ENCODE data around the gene S100A4.
A peak's percentile ranks its signal among the peaks of the same experiment; 100 is the strongest.

S100A4 gene

DNA sequence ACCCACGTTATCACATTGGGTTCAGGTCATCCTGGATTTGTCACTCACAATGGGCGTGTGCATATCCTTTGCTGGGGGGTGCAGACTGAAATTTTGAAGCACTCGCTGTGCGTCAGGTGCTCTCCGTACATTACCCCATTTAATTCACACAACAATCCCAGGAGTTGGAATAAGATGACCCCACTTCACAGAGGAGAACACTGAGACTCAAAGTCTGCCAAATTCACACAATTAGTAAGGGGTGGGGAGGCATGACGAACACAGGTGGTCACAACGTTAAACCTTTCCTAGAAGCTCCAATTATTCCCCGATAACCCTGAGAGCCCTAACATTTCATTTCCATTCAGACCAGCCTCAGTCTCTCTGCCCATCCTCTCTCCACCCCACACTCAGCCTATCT lies 23.9 kb upstream of the S100A4 start:
- POLR2A ChIA-PET (ENCODE audit: low non-redundant PET): no interaction called here
- no peak for DNase-seq (ENCODE audit: low spot score)
- TF ChIP-seq, protein P1, sequence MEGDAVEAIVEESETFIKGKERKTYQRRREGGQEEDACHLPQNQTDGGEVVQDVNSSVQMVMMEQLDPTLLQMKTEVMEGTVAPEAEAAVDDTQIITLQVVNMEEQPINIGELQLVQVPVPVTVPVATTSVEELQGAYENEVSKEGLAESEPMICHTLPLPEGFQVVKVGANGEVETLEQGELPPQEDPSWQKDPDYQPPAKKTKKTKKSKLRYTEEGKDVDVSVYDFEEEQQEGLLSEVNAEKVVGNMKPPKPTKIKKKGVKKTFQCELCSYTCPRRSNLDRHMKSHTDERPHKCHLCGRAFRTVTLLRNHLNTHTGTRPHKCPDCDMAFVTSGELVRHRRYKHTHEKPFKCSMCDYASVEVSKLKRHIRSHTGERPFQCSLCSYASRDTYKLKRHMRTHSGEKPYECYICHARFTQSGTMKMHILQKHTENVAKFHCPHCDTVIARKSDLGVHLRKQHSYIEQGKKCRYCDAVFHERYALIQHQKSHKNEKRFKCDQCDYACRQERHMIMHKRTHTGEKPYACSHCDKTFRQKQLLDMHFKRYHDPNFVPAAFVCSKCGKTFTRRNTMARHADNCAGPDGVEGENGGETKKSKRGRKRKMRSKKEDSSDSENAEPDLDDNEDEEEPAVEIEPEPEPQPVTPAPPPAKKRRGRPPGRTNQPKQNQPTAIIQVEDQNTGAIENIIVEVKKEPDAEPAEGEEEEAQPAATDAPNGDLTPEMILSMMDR (conservative IDR thresholded peaks at IDR 0.05; ENCODE audit: low read depth): no peak
- CTCF ChIA-PET: interaction anchor here (0.8 to 3.2 kb wide), 5 partner anchors 36 to 59 kb away, joined by 3 to 32 read pairs (median 9); partner anchors contain the start of gene S100A6
- peak overlapping the region; percentile 100; the same call in 1 of the 2 replicates for H3K27ac ChIP-seq

DNA sequence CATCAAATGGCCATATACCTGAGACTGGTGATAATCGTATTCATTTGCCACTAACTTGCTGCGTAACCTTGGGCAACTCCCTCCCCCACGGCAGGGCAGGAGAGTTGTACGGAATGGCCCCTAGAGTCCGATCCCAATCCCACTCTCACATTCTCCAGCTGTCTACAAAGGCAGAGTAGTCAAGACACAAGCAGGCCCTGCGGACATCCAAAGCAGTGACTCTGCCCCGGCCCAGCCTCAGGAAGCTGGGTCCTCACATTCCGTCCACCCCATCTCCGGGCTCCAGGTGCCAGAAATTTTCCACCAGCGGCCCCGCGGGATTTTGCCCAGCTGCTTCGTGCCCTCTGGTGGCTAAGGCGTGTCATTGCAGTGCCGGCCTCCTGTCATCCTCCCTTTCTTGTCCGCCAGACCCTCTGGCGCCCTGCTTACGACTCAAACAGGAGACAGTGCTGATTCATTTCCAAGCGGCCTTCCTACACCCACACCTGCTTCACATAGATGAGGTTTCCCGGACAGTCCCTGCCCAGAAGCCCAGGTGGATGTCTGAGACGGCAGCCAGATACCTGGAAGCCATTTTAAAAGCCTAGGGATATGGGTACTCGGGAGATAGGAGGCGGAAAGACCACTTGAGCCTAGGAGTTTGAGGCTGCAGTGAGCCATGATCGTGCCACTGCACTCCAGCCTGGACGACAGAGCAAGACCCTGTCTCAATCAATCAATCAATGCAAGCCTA lies 22.9 kb upstream of the S100A4 start:
- ChIA-PET CTCF (interaction anchor here (0.5 to 3.2 kb wide), 17 partner anchors 15 to 682 kb away, joined by 3 to 32 read pairs (median 4); partner anchors contain the start of genes S100A1, S100A4 and S100A6), POLR2A (ENCODE audit: low non-redundant PET) (interaction anchor here (0.6 to 1.8 kb wide), 5 partner anchors 33 to 70 kb away, joined by 3 to 8 read pairs (median 4); partner anchors contain the start of genes S100A16 and S100A6)
- peak overlapping the region; percentile 100 for H3K27ac ChIP-seq

DNA sequence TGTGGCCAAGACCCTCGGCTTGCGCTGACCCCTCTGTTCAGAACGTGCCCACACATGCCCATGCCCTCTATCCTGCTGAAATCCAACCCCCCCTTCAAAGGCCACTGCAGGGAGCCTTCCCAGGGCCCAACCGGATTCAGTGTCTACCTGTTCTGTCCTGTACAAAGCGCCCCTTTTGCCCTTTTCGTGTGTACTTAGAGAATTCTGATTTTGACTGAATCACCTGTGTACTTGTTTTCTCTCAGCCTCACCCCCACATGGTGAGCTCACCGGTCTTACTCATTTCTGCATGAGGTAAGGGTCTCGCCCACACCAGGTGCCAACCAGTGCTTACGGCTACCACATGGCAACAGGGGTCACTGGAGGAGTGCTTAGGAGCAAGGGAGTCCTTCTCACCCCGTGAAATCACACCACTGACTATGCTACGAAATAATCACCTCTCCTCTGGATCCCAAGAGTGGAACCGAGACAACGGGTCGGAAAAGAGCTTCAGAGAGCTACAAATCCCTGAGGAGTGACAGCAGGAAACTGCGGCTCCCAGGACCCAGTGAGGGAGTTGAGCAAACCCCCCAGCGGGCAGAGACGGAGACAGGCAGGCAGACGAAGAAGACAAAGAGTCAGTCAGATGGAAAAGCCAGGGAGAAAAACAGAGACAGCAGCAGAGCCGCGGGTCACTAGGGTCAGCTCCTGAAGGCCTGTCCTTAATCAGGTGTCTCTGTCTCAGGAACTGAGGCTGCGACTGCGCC lies 22.2 kb upstream of the S100A4 start:
- ChIA-PET POLR2A (ENCODE audit: low non-redundant PET) (interaction anchor here (0.6 to 1.8 kb wide), 5 partner anchors 33 to 69 kb away, joined by 3 to 8 read pairs (median 4); partner anchors contain the start of genes S100A16 and S100A6), CTCF (interaction anchor here (0.5 to 3.2 kb wide), 16 partner anchors 14 to 681 kb away, joined by 3 to 32 read pairs (median 4); partner anchors contain the start of genes S100A1, S100A4 and S100A6)
- DNase-seq (ENCODE audit: low spot score): peak; percentile 88
- TF ChIP-seq, protein P1 (conservative IDR thresholded peaks at IDR 0.05; ENCODE audit: low read depth): no peak
- H3K27ac ChIP-seq: peak overlapping the region; percentile 100

More for the DNA sequence above, 22.9 kb upstream of the S100A4 start:
- TF ChIP-seq, protein P1 (conservative IDR thresholded peaks at IDR 0.05; ENCODE audit: low read depth): peak; percentile 96
- peak; percentile 90 for DNase-seq (ENCODE audit: low spot score)

DNA sequence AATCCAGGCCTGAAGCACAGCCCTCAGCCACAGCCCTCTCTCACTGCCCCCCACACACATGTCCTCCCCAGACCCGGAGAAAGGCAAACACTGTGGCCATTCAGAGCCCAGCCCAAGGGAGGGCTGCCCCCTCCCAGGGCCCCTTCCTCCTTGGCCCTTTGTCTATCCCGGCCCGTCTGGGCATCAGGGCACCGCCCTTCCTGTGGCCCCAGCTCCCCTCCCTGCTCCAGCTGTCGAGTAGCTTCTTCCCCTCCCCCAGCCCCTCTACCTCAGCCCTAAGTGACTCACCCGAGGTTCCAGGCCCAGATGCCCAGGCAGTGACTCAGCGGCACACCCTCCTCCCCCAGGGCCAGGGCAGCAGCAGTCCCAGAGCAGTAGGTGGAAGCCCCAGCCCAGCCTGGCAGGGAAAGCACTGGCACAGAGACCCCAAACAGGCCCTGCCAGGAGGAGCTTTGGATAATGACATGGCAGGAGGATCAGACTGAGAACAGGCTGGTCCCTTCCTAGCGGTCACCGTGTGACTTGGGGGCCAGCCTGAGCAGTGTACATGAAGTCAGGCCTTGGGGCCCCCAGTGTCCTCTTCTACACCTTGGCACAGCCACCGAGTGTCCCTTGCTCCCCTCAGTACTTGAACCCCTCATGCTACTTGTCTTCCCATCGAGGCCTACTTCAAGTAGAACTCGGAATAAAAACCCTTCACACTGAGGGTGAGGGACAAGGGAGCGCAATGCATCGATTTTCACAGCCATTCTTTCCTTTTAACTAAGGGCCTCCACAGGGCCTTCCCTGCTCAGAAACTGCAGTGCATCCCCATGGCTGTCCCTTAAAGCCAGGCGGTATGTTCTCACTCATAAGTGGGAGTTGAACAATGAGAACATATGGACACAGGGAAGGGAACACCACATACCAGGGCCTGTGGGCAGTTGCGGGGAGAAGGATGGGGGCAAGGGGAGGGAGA lies 21.1 kb upstream of the S100A4 start:
- ChIA-PET POLR2A (ENCODE audit: low non-redundant PET) (interaction anchor here (0.6 to 1.7 kb wide), 6 partner anchors 30 to 51 kb away, joined by 3 to 11 read pairs (median 4); partner anchors contain the start of genes S100A16 and S100A6), CTCF (interaction anchor here (0.6 to 1.0 kb wide), 2 partner anchors 11 to 56 kb away, joined by 3 to 4 read pairs; no protein-coding TSS in a partner anchor)
- peak; percentile 99 for DNase-seq (ENCODE audit: low spot score)
- TF ChIP-seq, protein P1 (conservative IDR thresholded peaks at IDR 0.05; ENCODE audit: low read depth): no peak
- peak overlapping the region; percentile 100 for H3K27ac ChIP-seq

DNA sequence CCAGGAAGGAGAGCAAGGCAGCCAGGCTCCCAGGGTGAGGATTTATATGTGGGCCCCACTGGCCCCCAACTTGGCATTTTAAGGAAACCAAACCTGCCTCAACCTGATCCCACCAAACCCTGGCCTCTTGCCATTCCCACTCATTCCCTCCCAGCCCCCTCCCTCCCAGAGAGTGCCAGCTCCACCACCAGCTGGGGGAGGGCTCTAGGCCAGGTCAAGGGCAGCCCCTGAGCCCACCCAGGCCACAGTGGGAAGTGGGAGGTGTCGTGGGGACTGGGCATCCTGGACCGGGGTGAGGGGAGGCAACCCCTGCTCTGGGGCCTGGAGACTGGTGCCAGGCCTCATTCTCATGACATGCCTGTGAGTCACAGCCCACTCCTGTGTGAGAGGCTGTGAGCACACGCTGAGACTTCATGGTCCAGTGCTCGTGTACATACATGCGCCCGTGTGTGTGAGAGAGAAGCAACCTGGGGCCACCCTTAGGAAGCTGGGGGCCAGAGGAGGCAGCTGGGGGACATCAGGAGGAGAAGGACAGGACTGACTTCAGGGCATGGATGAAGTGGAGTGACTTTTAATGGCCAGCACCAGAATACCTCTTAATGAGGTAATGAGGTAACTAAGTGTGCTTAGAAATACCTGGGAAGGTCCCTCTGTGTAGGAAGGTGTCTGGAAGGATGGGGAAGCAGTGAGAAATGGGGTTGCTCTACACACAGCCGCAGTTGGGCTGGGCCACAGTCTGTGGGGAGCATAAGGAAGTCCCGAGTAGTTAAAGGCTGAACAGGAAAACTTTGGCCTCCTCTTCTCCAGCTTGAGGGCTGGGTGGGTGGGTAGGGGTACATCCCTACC lies 20.1 kb upstream of the S100A4 start, which contains the start of gene S100A2:
TSS of gene S100A2 (minus strand) at position 316 of the 846 bp plus-strand sequence. CDS start 1,967 bp downstream, outside the sequence.
- POLR2A ChIA-PET (ENCODE audit: low non-redundant PET): interaction anchor here (0.6 to 1.7 kb wide), 6 partner anchors 29 to 50 kb away, joined by 3 to 11 read pairs (median 5); partner anchors contain the start of genes S100A16 and S100A6
- CTCF ChIA-PET: interaction anchor here (1.0 kb wide), 1 partner anchor 55 kb away, joined by 4 read pairs; no protein-coding TSS in a partner anchor
- peak; percentile 91 for DNase-seq (ENCODE audit: low spot score)
- H3K27ac ChIP-seq: peak within 1 kb of the TSS; percentile 100
- TF ChIP-seq, protein P1 (conservative IDR thresholded peaks at IDR 0.05; ENCODE audit: low read depth): no peak

All from RWPE1 (cell line).